ENCODE measurements around the gene DDX6. TPM values are rescaled to one million over a fixed set of nuclear protein-coding genes. Genes with fewer than 3 reads are reported as not detected.

The DDX6 gene
- total RNA-seq, 5 donors from 2014 or later (not counting 1 experiment from before 2014, with no cell fraction given), result 220 to 312 (median 244) TPM

GRCh38 chr11:118792570-118793124, 1.7 kb upstream of the DDX6 start:
- Histone ChIP-seq H3K4me3 (ENCODE audit: control insufficient read depth in 1 of 2, extremely low read depth in 1 of 2, low read length in 1 of 2) (peak overlapping the region; percentile 97 to 99), H3K27me3 (replicated peaks in 1 of 2; ENCODE audit: control insufficient read depth in 2 of 2, extremely low read depth in 1 of 2, insufficient read depth in 2 of 2, low read length in 1 of 2) (no peaks in the 10 kb centered on the region), H3K27ac (ENCODE audit: low read length) (peak overlapping the region; percentile 99), H3K9me3 (no peaks in the 10 kb centered on the region), H3K4me1 (ENCODE audit: control insufficient read depth in 1 of 2, extremely low read depth in 1 of 2, insufficient read depth in 2 of 2, low read length in 2 of 2) (peaks cover 8 to 27% of the 10 kb centered on the region in 2 experiments), H3K36me3 (ENCODE audit: control insufficient read depth in 2 of 2, extremely low read depth in 1 of 2, insufficient read depth in 1 of 2, low read length in 1 of 2) (no peaks in the 10 kb centered on the region)
- ChIA-PET CTCF (interaction anchor here in 1 of 2 donors (0.6 to 2.9 kb wide), 17 partner anchors 8 to 226 kb away, joined by 3 to 17 read pairs (median 4); partner anchors contain the start of genes CXCR5, RPS25 and TRAPPC4), POLR2A (interaction anchor here (0.6 to 5.3 kb wide), 19 partner anchors 9 to 294 kb away, joined by 3 to 63 read pairs (median 4); no protein-coding TSS in a partner anchor)
- DNase-seq (peak in 34 of 35 experiments; percentile 34 to 86 (median 51)), ATAC-seq (replicated peaks in 1 of 4) (peak; percentile 34 to 61 (median 37))
- H3K27ac Mint-ChIP-seq, result peak overlapping the region; percentile 98 to 99
- H3K4me1 Mint-ChIP-seq, result peaks cover 12 to 27% (median 22%) of the 10 kb centered on the region in 3 donors
- peak overlapping the region; percentile 97 to 99 (median 98) for H3K4me3 Mint-ChIP-seq
- no peaks in the 10 kb centered on the region for H3K36me3 Mint-ChIP-seq
- WGBS (ENCODE audit: insufficient coverage), result 0% methylated on average over 2 of the region's 8 CpGs
- H3K9me3 Mint-ChIP-seq, result no peaks in the 10 kb centered on the region
- no peaks in the 10 kb centered on the region for H3K27me3 Mint-ChIP-seq

GRCh38 chr11:118791961-118792569, 1.1 kb upstream of the DDX6 start:
- peak in 2 of 4 experiments; percentile 4 to 6 for ATAC-seq (replicated peaks in 1 of 4)
- DNase-seq, result peak in 27 of 35 experiments; percentile 9 to 50 (median 29)
- CTCF ChIA-PET, result interaction anchor here (0.5 to 4.5 kb wide), 19 partner anchors 9 to 226 kb away, joined by 3 to 34 read pairs (median 4); partner anchors contain the start of genes CXCR5 (in 1 of the 2), RPS25 (in 1 of the 2) and TRAPPC4 (in 1 of the 2)
- no peaks in the 10 kb centered on the region for H3K36me3 Mint-ChIP-seq
- H3K4me3 ChIP-seq (ENCODE audit: control insufficient read depth in 1 of 2, extremely low read depth in 1 of 2, low read length in 1 of 2), result peak overlapping the region; percentile 97 to 99
- peak overlapping the region; percentile 97 to 99 (median 98) for H3K4me3 Mint-ChIP-seq
- H3K27me3 ChIP-seq (replicated peaks in 1 of 2; ENCODE audit: control insufficient read depth in 2 of 2, extremely low read depth in 1 of 2, insufficient read depth in 2 of 2, low read length in 1 of 2), result no peaks in the 10 kb centered on the region
- no peaks in the 10 kb centered on the region for H3K9me3 Mint-ChIP-seq
- under 1% methylated on average over 28 of the region's 39 CpGs for WGBS (ENCODE audit: insufficient coverage)
- no peaks in the 10 kb centered on the region for H3K9me3 ChIP-seq
- H3K36me3 ChIP-seq (ENCODE audit: control insufficient read depth in 2 of 2, extremely low read depth in 1 of 2, insufficient read depth in 1 of 2, low read length in 1 of 2), result no peaks in the 10 kb centered on the region
- H3K4me1 Mint-ChIP-seq, result peaks cover 16 to 33% (median 27%) of the 10 kb centered on the region in 3 donors
- H3K27ac Mint-ChIP-seq, result peak overlapping the region; percentile 98 to 99
- POLR2A ChIA-PET, result interaction anchor here (0.6 to 5.3 kb wide), 17 partner anchors 10 to 294 kb away, joined by 3 to 63 read pairs (median 4); no protein-coding TSS in a partner anchor
- no peaks in the 10 kb centered on the region for H3K27me3 Mint-ChIP-seq
- H3K4me1 ChIP-seq (ENCODE audit: control insufficient read depth in 1 of 2, extremely low read depth in 1 of 2, insufficient read depth in 2 of 2, low read length in 2 of 2), result peaks cover 12 to 32% of the 10 kb centered on the region in 2 experiments
- peak overlapping the region; percentile 99 for H3K27ac ChIP-seq (ENCODE audit: low read length)

- DNase-seq (peak; percentile 21 to 74 (median 57)), ATAC-seq (replicated peaks in 1 of 4) (peak; percentile 34 to 48 (median 36))
- H3K27me3 Mint-ChIP-seq, result no peaks in the 10 kb centered on the region
- ChIA-PET CTCF (interaction anchor here (0.6 to 4.5 kb wide), 13 partner anchors 80 to 228 kb away, joined by 3 to 34 read pairs (median 6); partner anchors contain the start of genes CXCR5 (in 1 of the 2), RPS25 (in 1 of the 2) and TRAPPC4 (in 1 of the 2)), POLR2A (interaction anchor here (0.6 to 5.3 kb wide), 16 partner anchors 9 to 209 kb away, joined by 3 to 63 read pairs (median 3); partner anchors contain the start of gene BCL9L (in 1 of the 2))
- peaks cover 8% of the 10 kb centered on the region for H3K36me3 Mint-ChIP-seq
- Histone ChIP-seq H3K4me3 (ENCODE audit: control insufficient read depth in 1 of 2, extremely low read depth in 1 of 2, low read length in 1 of 2) (peak overlapping the region; percentile 90 to 99), H3K36me3 (ENCODE audit: control insufficient read depth in 2 of 2, extremely low read depth in 1 of 2, insufficient read depth in 1 of 2, low read length in 1 of 2) (peaks cover 0 to 9% of the 10 kb centered on the region in 2 donors), H3K4me1 (ENCODE audit: control insufficient read depth in 1 of 2, extremely low read depth in 1 of 2, insufficient read depth in 2 of 2, low read length in 2 of 2) (peaks cover 25 to 41% of the 10 kb centered on the region in 2 experiments), H3K27me3 (replicated peaks in 1 of 2; ENCODE audit: control insufficient read depth in 2 of 2, extremely low read depth in 1 of 2, insufficient read depth in 2 of 2, low read length in 1 of 2) (no peaks in the 10 kb centered on the region), H3K9me3 (no peaks in the 10 kb centered on the region), H3K27ac (ENCODE audit: low read length) (peak overlapping the region; percentile 99)
- H3K4me3 Mint-ChIP-seq, result peak overlapping the region; percentile 97 to 99 (median 98)
- peaks cover 31 to 48% (median 42%) of the 10 kb centered on the region in 3 donors for H3K4me1 Mint-ChIP-seq
- no peaks in the 10 kb centered on the region for H3K9me3 Mint-ChIP-seq
- 0% methylated on average over 37 of the region's 54 CpGs for WGBS (ENCODE audit: insufficient coverage)
- H3K27ac Mint-ChIP-seq, result peak overlapping the region; percentile 98 to 99
Observed at GRCh38 chr11:118790357-118791110, 430 bp downstream of the DDX6 start.

GRCh38 chr11:118789501-118790356, 1.2 kb downstream of the DDX6 start:
- Mint-ChIP-seq H3K4me3 (peak overlapping the region; percentile 97 to 99 (median 98)), H3K4me1 (peaks cover 36 to 52% (median 46%) of the 10 kb centered on the region in 3 donors), H3K36me3 (peaks cover 11% of the 10 kb centered on the region), H3K27ac (peak overlapping the region; percentile 98 to 99), H3K27me3 (no peaks in the 10 kb centered on the region), H3K9me3 (no peaks in the 10 kb centered on the region)
- ChIA-PET POLR2A (interaction anchor here (0.5 to 5.3 kb wide), 20 partner anchors 10 to 210 kb away, joined by 3 to 63 read pairs (median 4); partner anchors contain the start of gene BCL9L (in 2 of the 2)), CTCF (interaction anchor here (0.6 to 4.5 kb wide), 12 partner anchors 9 to 140 kb away, joined by 3 to 34 read pairs (median 5); partner anchors contain the start of genes BCL9L (in 1 of the 2) and CXCR5 (in 1 of the 2))
- no peak for ATAC-seq (replicated peaks in 1 of 4)
- peak in 28 of 35 experiments; percentile 15 to 75 (median 38) for DNase-seq
- peak overlapping the region; percentile 90 to 99 for H3K4me3 ChIP-seq (ENCODE audit: control insufficient read depth in 1 of 2, extremely low read depth in 1 of 2, low read length in 1 of 2)
- peak overlapping the region; percentile 99 for H3K27ac ChIP-seq (ENCODE audit: low read length)
- no peaks in the 10 kb centered on the region for H3K27me3 ChIP-seq (replicated peaks in 1 of 2; ENCODE audit: control insufficient read depth in 2 of 2, extremely low read depth in 1 of 2, insufficient read depth in 2 of 2, low read length in 1 of 2)
- H3K4me1 ChIP-seq (ENCODE audit: control insufficient read depth in 1 of 2, extremely low read depth in 1 of 2, insufficient read depth in 2 of 2, low read length in 2 of 2), result peaks cover 25 to 47% of the 10 kb centered on the region in 2 experiments
- no peaks in the 10 kb centered on the region for H3K9me3 ChIP-seq
- 0% methylated on average over 7 of the region's 18 CpGs for WGBS (ENCODE audit: insufficient coverage)
- peaks cover 0 to 17% of the 10 kb centered on the region in 2 donors for H3K36me3 ChIP-seq (ENCODE audit: control insufficient read depth in 2 of 2, extremely low read depth in 1 of 2, insufficient read depth in 1 of 2, low read length in 1 of 2)

- peaks cover 15% of the 10 kb centered on the region for H3K36me3 Mint-ChIP-seq
- no peak for ATAC-seq (replicated peaks in 1 of 4)
- Histone ChIP-seq H3K27ac (ENCODE audit: low read length) (peak overlapping the region; percentile 30), H3K36me3 (ENCODE audit: control insufficient read depth in 2 of 2, extremely low read depth in 1 of 2, insufficient read depth in 1 of 2, low read length in 1 of 2) (peaks cover 7 to 42% of the 10 kb centered on the region in 2 donors), H3K4me3 (ENCODE audit: control insufficient read depth in 1 of 2, extremely low read depth in 1 of 2, low read length in 1 of 2) (peak overlapping the region in 1 of 2 donors; percentile 15), H3K4me1 (ENCODE audit: control insufficient read depth in 1 of 2, extremely low read depth in 1 of 2, insufficient read depth in 2 of 2, low read length in 2 of 2) (peaks cover 40 to 54% of the 10 kb centered on the region in 2 experiments), H3K27me3 (replicated peaks in 1 of 2; ENCODE audit: control insufficient read depth in 2 of 2, extremely low read depth in 1 of 2, insufficient read depth in 2 of 2, low read length in 1 of 2) (no peaks in the 10 kb centered on the region), H3K9me3 (no peaks in the 10 kb centered on the region)
- WGBS (ENCODE audit: insufficient coverage), result no CpG with 5 or more reads among the region's 2 CpGs
- no peaks in the 10 kb centered on the region for H3K9me3 Mint-ChIP-seq
- peak overlapping the region; percentile 72 to 83 for H3K27ac Mint-ChIP-seq
- H3K4me3 Mint-ChIP-seq, result peak overlapping the region; percentile 64 to 97 (median 75)
- H3K27me3 Mint-ChIP-seq, result no peaks in the 10 kb centered on the region
- H3K4me1 Mint-ChIP-seq, result peaks cover 44 to 63% (median 57%) of the 10 kb centered on the region in 3 donors
- ChIA-PET CTCF (interaction anchor here in 1 of 2 donors (0.6 to 1.3 kb wide), 4 partner anchors 14 to 354 kb away, joined by 3 to 5 read pairs (median 3); no protein-coding TSS in a partner anchor), POLR2A (interaction anchor here (0.6 kb wide), 2 partner anchors 9 to 121 kb away, joined by 3 to 4 read pairs; no protein-coding TSS in a partner anchor)
- DNase-seq, result no peak
Observed at GRCh38 chr11:118786657-118787056, 4.3 kb downstream of the DDX6 start.
